C4-2B (cell line): ENCODE results near the gene PREX1.

Source experiments
- H3K27ac ChIP-seq: fragments of 450-650 bp; 2 replicates; pipeline ENCODE4 v1.5.1; 2017
- CTCF ChIP-seq: fragments of 450-650 bp; conservative IDR thresholded peaks from 2 replicates; pipeline ENCODE4 v1.5.1; 2017; ENCODE audit warnings: mild to moderate bottlenecking
- ZFX ChIP-seq: fragments of 450-650 bp; IDR thresholded peaks from 2 replicates; pipeline ENCODE4 v1.6.1; 2017

Gene PREX1

GRCh38 chr20:48613926-48614325 lies 213.9 kb downstream of the PREX1 start:
- no peak overlapping the region for H3K27ac ChIP-seq
- TF ChIP-seq CTCF (no peak), ZFX (no peak)

- no peak for TF ChIP-seq CTCF
- TF ChIP-seq ZFX, result no peak
- H3K27ac ChIP-seq, result no peak overlapping the region
These were observed 215.5 kb downstream of the PREX1 start for GRCh38 chr20:48612335-48612734.

GRCh38 chr20:48610996-48611395 lies 216.8 kb downstream of the PREX1 start:
- H3K27ac ChIP-seq, result no peak overlapping the region
- TF ChIP-seq ZFX (no peak), CTCF (no peak)

- no peak overlapping the region for H3K27ac ChIP-seq
- TF ChIP-seq CTCF (no peak), ZFX (no peak)
These were observed 218.3 kb downstream of the PREX1 start for GRCh38 chr20:48609491-48609978.

- TF ChIP-seq CTCF, result no peak
- TF ChIP-seq ZFX, result no peak
These were observed 219.0 kb downstream of the PREX1 start for GRCh38 chr20:48608756-48609155.

GRCh38 chr20:48607544-48607865 lies 220.3 kb downstream of the PREX1 start:
- TF ChIP-seq CTCF (no peak), ZFX (no peak)
- H3K27ac ChIP-seq, result no peak overlapping the region

More at GRCh38 chr20:48608756-48609155, 219.0 kb downstream of the PREX1 start:
- H3K27ac ChIP-seq, result no peak overlapping the region

GRCh38 chr20:48606841-48607543 lies 220.8 kb downstream of the PREX1 start:
- TF ChIP-seq ZFX (no peak), CTCF (no peak)
- no peak overlapping the region for H3K27ac ChIP-seq
